HUES64 (cell line): ENCODE results near the gene ZDHHC19.

Source experiments
- H3K27ac ChIP-seq: 2 replicates; pipeline ENCODE4 v1.7.0; 2013; ENCODE audit warnings: low read depth, low read length, inconsistent platforms
- H3K27me3 ChIP-seq: 2 replicates; pipeline ENCODE4 v1.6.1; 2013; ENCODE audit warnings: mild to moderate bottlenecking, low read length; ENCODE audit not compliant: insufficient read depth
- H3K36me3 ChIP-seq: 2 replicates; pipeline ENCODE4 v1.6.1; 2013; ENCODE audit warnings: mild to moderate bottlenecking, low read length; ENCODE audit not compliant: insufficient read depth
- H3K4me1 ChIP-seq: 2 replicates; pipeline ENCODE4 v1.6.1; 2013; ENCODE audit warnings: mild to moderate bottlenecking, low read length, moderate library complexity; ENCODE audit not compliant: insufficient read depth
- H3K4me3 ChIP-seq: 2 replicates; pipeline ENCODE4 v1.5.1; 2013; ENCODE audit warnings: mild to moderate bottlenecking, low read length, moderate library complexity
- H3K9ac ChIP-seq: 2 replicates; pipeline ENCODE4 v1.6.1; 2013; ENCODE audit warnings: mild to moderate bottlenecking, low read depth, low read length
- H3K9me3 ChIP-seq: 2 replicates; pipeline ENCODE4 v1.6.1; 2013; ENCODE audit warnings: low read depth, low read length; ENCODE audit not compliant: insufficient read depth
- WGBS: fragments of 150-250, 120-280 bp; methylation state at CpG from one replicate; pipeline ENCODE4 v1.1.7; 2013; ENCODE audit warnings: missing lambda C conversion rate; 5-methylcytosine and 5-hydroxymethylcytosine counted together

ZDHHC19 gene

DNA sequence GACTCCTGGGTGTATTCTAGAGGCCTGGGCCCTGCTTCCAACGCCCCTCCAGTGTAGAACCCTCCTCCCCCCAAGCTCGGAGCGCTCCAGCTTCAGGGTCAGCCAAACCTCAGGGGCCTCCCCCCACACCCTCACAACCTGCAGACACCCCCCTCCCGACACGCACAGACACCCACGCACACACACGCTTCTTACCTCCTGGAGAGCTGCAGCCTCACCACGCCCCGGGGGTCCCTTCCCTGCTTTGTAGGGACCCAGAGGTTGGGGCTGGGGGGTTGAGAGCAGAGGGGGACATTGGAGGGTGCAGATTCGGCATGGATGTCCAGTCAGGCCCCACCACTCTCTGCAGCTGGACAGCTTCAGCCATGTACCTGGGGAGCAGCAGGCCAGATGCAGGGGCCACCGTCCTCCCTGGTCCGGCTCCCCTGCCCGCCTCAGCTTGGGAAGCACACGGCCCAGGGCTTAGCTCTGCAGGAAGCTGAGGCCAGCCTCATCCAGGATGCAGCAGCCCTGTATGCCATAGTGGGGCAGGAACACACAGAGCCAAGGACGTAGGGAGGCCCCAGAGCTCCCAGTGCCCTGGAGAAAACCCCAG, 13.0 kb downstream of the ZDHHC19 start:
- H3K4me3 ChIP-seq, result no peak overlapping the region
- no peak overlapping the region for H3K27ac ChIP-seq
- WGBS, result 92% methylated on average over 15 of the region's 15 CpGs
- H3K27me3 ChIP-seq, result no peaks in the 10 kb centered on the region
- no peaks in the 10 kb centered on the region for H3K4me1 ChIP-seq
- H3K9ac ChIP-seq, result no peak overlapping the region
- H3K36me3 ChIP-seq, result no peaks in the 10 kb centered on the region
- no peaks in the 10 kb centered on the region for H3K9me3 ChIP-seq

- H3K27ac ChIP-seq, result no peak overlapping the region
- no peak overlapping the region for H3K9ac ChIP-seq
- peaks cover 2% of the 10 kb centered on the region; the same call in 1 of the 2 replicates for H3K4me1 ChIP-seq
- H3K27me3 ChIP-seq, result no peaks in the 10 kb centered on the region
- no peak overlapping the region for H3K4me3 ChIP-seq
- no peaks in the 10 kb centered on the region for H3K9me3 ChIP-seq
- no peaks in the 10 kb centered on the region for H3K36me3 ChIP-seq
- 88% methylated on average over 17 of the region's 17 CpGs for WGBS
These were observed 13.7 kb downstream of the ZDHHC19 start for GRCh38 chr3:196197524-196197923.

GRCh38 chr3:196195664-196196265, 15.4 kb downstream of the ZDHHC19 start:
- H3K27ac ChIP-seq, result no peak overlapping the region
- no peaks in the 10 kb centered on the region for H3K9me3 ChIP-seq
- H3K4me1 ChIP-seq, result peaks cover 3% of the 10 kb centered on the region; the same call in 1 of the 2 replicates
- H3K27me3 ChIP-seq, result no peaks in the 10 kb centered on the region
- H3K4me3 ChIP-seq, result no peak overlapping the region
- no peak overlapping the region for H3K9ac ChIP-seq
- 92% methylated on average over 14 of the region's 14 CpGs for WGBS
- H3K36me3 ChIP-seq, result no peaks in the 10 kb centered on the region

DNA sequence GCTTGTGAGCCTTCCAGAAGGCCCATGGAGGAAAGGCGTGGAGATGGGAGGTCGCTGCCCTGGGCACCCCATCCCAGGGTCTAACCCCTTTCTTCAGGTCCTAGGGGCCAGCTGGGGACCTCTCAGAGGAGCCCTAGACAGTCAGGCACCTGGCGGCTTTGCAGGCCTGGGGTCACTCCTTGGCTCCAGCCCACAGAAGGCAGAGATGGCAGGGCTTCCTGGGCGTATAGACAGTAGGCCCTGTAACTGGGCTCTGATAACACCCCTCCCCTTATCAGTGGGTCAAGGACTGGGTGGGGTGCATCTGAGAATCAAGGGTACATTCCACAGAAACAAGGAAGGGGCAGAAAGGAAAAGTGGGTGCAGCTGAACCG, 16.7 kb downstream of the ZDHHC19 start:
- H3K9me3 ChIP-seq, result no peaks in the 10 kb centered on the region
- 91% methylated on average over 5 of the region's 5 CpGs for WGBS
- no peak overlapping the region for H3K27ac ChIP-seq
- no peak overlapping the region for H3K9ac ChIP-seq
- no peaks in the 10 kb centered on the region for H3K36me3 ChIP-seq
- H3K4me3 ChIP-seq, result no peak overlapping the region
- no peaks in the 10 kb centered on the region for H3K27me3 ChIP-seq
- peaks cover 3% of the 10 kb centered on the region; the same call in 1 of the 2 replicates for H3K4me1 ChIP-seq

- WGBS, result 94% methylated on average over 13 of the region's 13 CpGs
- Histone ChIP-seq H3K36me3 (no peaks in the 10 kb centered on the region), H3K4me1 (peaks cover 3% of the 10 kb centered on the region; the same call in 1 of the 2 replicates), H3K9ac (no peak overlapping the region; the same call in 1 of the 2 replicates), H3K27me3 (no peaks in the 10 kb centered on the region), H3K27ac (no peak overlapping the region), H3K4me3 (no peak overlapping the region), H3K9me3 (no peaks in the 10 kb centered on the region)
These were observed 17.3 kb downstream of the ZDHHC19 start for GRCh38 chr3:196193736-196194541.

GRCh38 chr3:196193133-196193735, 18.0 kb downstream of the ZDHHC19 start:
- Histone ChIP-seq H3K9ac (no peak overlapping the region), H3K27ac (no peak overlapping the region), H3K36me3 (no peaks in the 10 kb centered on the region), H3K27me3 (no peaks in the 10 kb centered on the region), H3K4me3 (no peak overlapping the region), H3K4me1 (peaks cover 3% of the 10 kb centered on the region; the same call in 1 of the 2 replicates), H3K9me3 (no peaks in the 10 kb centered on the region)
- WGBS, result 91% methylated on average over 13 of the region's 15 CpGs

DNA sequence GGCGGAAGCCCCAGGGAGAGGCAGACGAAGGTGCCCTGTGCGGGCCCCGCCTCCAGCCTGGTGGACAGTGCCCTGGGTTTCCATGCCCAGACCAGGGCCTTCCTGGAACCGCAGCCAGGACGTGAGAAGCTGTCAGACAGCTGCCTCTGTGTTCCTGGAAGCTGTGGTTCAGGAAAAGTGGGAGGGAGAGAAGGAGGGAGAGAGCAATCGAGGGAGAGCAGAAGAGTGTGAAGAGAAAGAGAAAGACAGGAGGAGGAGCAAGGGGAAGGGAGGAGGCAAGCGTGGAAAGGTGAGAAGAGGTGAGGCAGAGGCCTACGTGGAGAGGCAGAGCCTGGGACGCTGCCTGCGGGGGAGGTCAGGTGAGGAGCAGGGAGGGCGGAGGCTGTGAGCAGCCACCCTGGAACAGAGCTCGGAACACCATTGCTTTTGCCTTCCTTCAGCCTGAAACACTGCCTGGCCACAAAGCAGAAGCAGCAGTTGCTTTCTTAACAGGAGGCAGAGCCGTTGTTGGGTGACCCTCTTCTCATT, 18.6 kb downstream of the ZDHHC19 start:
- H3K27ac ChIP-seq, result no peak overlapping the region
- no peak overlapping the region for H3K4me3 ChIP-seq
- H3K4me1 ChIP-seq, result peaks cover 3% of the 10 kb centered on the region; the same call in 1 of the 2 replicates
- no peaks in the 10 kb centered on the region for H3K9me3 ChIP-seq
- H3K27me3 ChIP-seq, result no peaks in the 10 kb centered on the region
- 69% methylated on average over 14 of the region's 14 CpGs for WGBS
- H3K36me3 ChIP-seq, result no peaks in the 10 kb centered on the region
- H3K9ac ChIP-seq, result no peak overlapping the region

- Histone ChIP-seq H3K4me3 (no peak overlapping the region), H3K27me3 (no peaks in the 10 kb centered on the region), H3K9me3 (no peaks in the 10 kb centered on the region), H3K36me3 (no peaks in the 10 kb centered on the region), H3K27ac (no peak overlapping the region), H3K4me1 (peaks cover 5% of the 10 kb centered on the region), H3K9ac (no peak overlapping the region)
- WGBS, result 82% methylated on average over 11 of the region's 11 CpGs
These were observed 19.1 kb downstream of the ZDHHC19 start for GRCh38 chr3:196192036-196192523.

- Histone ChIP-seq H3K36me3 (no peaks in the 10 kb centered on the region), H3K27me3 (no peaks in the 10 kb centered on the region), H3K9me3 (no peaks in the 10 kb centered on the region), H3K4me1 (peaks cover 9% of the 10 kb centered on the region), H3K9ac (no peak overlapping the region), H3K4me3 (no peak overlapping the region), H3K27ac (no peak overlapping the region)
- WGBS, result 94% methylated on average over 16 of the region's 16 CpGs
These were observed 21.4 kb downstream of the ZDHHC19 start for GRCh38 chr3:196189566-196190347.
